Middle frontal gyrus (tissue), 1 donor: ENCODE results near the gene PIK3R2.
"Not testable (repeated sequence)": the region's sequence is repeated elsewhere in the genome, so short reads cannot be mapped to it uniquely, and the experiment has no call there.

Experiments used
- DNase-seq: peaks from one replicate; pipeline ENCODE4 v3.0.0-alpha.2; 2015; ENCODE audit warnings: low spot score; ENCODE audit errors: extremely low spot score

Gene PIK3R2

DNA sequence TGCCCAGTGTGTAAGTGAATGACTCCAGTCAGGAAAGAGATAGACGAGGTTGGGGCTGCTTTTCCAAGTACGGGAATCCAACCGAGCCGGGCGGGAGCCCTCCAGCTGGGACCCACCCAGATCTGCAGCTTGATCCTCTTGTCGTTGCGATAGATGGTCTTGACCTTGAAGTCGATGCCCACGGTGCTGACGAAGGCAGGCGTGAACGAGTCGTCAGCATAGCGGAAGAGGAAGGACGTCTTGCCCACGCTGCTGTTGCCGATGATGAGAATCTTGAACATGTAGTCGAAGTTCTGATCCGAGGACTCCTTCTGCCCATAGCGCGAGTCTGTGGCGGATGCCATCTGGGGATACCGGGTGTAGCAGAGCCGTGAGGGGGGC, 49.4 kb downstream of the PIK3R2 start:
- DNase-seq: no peak

DNA sequence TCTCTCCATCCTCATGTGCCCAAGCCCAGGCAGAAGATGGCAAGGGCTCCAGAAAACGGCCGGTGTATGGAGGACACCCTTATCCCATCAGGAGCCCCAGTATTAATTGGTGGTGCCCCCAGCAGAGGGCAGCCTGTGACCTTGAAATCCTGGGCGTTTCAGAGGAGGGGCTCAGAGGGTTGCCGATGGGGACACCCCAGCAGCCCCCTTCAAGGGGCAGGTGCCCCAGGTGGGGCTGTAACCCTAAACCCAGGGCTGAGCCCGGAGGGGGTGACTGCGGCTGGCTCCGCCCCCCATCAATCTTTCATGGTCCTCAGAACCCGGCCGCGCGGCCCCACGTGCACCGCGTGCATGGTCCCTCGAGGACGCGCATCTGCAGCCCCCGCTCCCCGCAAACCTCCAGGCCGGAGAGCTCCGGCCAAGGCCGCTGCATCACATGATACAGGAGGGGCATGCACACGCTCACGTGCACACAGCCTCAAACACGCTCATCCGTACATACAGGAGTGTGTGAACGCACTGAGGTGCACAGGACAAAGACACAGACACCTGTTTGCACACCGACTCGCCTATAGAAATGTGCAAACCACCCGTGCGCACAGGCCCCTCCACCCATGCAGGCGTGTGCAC, 49.9 kb downstream of the PIK3R2 start:
- no peak for DNase-seq

DNA sequence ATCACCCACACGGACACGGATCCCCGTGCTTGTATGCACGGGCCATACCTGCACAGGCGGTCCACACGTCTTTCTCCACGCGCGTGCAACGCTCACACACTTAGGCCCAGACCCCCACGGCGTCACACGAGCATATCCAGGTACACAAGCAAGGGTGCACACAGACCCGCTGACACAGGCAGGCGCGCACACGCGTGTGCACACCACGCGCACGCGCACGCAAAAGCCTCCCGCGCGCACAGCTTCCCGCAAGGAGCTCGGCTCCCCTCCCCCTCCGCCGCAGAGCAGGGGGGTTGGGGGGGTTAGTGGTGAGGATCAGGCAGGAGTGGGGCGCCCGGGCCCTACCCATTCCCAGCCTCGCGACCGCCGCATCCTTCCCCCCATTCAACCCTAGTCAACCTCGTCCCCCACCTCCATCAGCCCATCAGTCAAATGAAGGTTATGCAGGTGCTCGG, 50.5 kb downstream of the PIK3R2 start:
- peak; percentile 13 for DNase-seq

DNA sequence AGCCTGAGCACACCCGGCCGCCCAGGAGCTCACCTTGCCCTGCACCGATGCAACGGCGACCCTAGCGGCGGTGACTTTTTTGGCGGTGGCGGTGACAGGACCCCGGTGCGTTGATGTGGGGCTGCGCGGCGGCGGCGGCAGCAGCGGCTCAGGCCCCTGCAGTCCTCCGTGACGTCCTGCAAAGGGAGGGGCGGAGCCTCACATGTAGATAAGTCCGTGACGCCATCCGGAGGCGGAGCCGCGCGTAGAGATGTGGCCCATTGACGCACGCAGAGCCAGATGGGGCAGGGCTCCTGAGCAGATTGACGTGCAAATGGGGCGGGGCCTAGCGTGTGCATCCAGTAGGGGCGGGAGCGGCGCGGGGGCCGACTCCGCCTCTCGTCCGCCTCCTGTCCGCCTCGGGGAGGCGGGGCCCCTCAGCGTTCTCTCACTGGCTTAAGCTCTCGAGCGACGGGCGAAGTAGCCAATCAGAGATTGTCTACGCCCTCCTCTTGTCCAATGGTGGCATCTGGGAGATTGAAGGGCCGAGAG, 51.0 kb downstream of the PIK3R2 start, which contains the start of gene RAB3A:
RAB3A (minus strand) TSS at position 180 of the 531 bp plus-strand sequence. CDS start 1,302 bp downstream, outside the sequence.
- peak; percentile 100 for DNase-seq

DNA sequence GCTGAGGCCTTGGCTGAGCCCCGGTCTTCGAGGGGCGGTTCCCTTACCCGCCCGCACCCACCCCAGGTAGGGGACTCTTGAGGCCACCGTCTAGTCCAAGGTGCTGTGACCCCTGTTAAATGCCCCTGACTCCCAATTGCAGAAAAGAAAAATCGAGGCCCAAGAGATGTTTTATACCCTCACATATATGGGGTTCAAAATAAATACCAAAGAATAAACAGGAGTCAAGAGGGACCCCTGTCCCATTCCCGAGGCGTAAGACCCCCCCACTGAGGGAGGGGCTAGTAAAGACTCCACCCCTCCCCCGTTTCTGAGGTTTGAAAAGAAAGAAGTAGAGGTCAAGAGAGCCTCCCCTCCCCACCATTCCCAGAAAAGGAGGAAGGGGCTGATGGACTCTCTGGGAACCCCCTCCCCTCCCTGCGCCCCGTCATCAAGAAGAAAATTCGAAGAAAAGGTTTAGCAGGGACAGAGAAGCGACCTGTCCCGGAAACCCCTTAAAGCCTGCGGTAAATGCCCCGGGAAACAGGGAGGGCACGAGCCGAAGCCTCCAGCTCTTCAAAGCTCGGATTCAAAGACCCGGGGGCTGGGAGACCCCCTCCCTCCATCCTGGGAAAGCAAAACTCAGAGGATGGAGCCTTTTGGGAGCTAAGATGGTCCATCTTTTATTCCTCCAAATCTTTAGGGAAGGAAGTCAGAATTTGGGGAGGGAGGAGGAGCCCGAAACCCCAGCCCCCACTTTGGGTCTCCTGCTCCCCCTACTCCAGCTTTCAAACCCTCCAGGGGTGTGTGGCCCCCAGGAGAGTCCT, 51.6 kb downstream of the PIK3R2 start:
- DNase-seq: no peak

DNA sequence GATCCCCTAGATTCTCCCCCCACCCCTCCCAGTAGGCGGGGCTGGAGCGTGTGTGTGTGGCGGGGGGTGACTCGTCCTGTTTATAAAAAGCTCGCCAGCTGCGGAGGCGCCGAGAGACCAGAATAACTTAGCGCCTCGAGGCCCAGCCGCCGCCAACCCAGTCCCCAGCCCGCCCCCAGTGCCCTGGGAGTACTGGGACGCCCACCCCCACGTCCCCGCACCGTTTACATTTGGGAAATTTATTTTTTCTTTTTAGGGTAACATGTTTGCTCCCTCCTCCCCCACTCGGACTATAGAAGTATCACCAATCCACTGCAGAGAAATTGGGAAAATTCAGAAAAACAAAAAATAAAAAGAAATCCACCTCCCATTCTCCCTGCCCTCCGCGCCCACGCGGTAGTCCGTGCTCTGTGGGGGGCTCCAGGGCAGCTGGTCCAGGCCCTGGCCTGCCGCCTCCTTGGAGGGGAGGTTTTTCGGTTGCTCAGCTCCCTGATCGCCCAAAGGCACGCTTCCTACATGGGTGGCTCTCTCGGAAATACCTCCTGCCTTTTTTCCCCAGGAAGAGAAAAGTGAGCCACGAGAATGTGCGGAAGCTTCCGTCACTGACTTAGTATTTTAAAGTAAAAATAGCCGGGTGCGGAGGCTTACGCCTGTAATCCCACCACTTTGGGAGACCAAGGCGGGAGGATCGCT, 52.4 kb downstream of the PIK3R2 start:
- peak; percentile 43 for DNase-seq

DNA sequence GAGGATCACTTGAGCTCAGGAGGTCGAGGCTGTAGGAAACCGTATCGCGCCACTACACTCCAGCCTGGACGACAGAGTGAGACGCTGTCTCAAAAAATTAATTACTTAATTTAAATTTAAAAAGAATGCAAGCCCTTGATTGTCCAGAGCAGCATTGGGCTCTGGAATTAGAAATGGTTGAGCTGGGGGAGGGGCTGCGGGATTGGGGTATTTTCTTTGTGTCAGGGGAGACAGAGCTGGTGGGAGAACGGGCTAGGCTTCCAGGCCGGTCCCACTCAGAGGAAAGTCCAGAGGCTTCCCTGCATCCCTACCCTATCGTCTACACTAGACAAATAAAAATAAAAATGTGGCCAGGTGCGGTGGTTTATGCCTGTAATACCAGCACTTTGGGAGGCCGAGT, 53.1 kb downstream of the PIK3R2 start:
- no peak for DNase-seq

DNA sequence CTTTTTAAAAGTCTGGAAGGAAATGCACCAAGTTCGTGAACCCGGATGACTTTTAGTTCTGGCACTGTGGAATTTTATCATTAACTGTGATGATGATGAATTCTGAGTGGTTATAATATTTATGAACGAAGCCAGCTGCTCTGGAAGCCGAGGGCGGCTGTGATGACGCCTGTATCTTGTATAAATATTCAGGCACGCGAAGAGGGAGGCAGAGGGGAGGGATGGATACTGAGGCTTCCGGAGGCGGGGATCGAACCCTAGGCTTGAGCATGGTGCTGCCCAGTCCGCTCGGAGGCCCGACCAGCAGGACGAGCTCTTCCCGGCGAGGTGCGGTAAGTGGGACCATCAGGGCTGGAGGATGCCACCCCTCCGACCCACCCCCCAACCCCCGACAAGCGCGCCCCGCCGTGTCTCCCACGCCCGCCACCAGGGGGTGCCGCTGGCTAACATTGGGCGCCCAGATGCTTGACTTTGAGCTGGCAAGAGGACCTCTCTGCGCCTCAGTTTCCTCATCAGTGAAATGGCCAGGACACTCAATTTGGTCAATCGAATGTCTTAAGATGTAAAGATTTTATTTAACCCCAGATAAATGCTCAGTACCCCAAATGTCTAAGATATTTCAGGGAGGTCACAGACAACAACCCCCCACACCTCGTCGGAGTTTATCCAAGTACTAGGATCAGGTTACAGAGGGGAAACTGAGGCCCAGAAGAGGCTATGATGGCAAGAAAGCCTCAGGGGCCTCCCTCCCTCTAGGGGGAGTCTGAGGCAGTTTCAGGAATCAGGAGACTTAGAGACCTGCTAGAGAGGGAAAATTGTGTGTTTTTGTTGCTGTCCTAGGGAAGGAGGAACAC, 55.4 kb downstream of the PIK3R2 start:
- no peak for DNase-seq

DNA sequence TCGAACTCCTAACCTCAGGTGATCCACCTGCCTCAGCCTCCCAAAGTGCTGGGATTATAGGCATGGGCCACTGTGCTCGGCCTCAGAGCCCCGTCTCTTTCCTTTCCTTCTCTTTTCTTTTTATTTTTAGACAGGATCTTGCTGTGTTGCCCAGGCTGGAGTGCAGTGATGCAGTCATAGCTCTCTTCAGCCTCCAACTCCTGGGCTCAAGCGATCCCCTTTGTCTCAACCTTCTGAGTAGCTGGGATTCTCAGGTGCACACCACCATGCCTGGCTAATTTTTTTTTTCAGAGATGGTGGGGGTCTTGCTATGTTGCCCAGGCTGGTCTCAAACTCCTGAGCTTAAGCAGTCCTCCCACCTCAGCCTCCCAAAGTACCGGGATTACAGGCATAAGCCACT, 56.9 kb downstream of the PIK3R2 start:
- DNase-seq: not testable (repeated sequence)

DNA sequence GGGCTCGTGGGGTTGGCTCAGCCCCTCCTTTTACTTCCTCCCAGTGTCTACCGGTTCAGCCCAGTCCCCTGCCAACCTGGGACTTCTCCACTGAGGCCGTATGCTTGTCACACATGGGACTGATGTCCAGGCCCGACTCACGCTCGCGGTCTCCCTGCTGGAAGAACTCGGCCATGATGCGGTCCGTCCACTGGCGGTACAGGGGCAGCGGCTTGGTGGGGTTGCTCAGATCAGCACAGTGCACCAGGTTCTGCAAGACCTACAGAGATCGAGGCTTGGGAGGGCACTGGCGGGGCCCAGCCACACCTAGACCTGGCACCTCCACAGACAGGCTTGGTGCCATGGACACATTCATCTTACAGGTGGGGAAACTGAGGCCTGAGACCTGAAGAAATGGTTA, 58.7 kb downstream of the PIK3R2 start:
- DNase-seq: no peak

DNA sequence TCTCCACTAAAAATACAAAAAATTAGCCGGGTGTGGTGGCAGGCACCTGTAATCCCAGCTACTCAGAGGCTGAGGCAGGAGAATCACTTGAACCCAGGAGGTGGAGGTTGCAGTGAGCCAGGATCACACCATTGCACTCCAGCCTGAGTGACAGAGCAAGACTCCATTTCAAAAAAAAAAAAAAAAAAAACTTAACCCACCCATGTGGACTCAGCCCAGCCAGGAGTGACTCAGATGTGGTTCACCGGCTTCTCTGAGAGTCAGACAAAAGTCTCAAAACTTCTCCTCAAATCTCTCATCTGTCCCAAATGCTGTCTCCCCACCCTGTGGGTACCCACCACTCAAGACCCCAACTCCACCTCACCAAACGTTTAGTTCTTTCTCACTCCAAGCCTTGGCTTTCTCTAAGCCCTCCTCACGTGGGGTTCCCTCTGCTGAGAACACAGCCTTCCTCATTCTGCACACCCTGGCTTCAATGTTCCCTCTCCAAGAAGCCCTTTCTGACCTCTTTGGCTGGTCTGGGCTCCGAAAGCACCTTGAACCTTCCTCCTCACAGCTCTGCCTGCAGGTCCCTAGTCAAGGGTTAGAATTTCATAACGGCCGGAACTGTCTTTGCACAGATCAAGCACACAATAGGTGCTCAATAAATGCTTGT, 61.9 kb downstream of the PIK3R2 start:
- no peak for DNase-seq

DNA sequence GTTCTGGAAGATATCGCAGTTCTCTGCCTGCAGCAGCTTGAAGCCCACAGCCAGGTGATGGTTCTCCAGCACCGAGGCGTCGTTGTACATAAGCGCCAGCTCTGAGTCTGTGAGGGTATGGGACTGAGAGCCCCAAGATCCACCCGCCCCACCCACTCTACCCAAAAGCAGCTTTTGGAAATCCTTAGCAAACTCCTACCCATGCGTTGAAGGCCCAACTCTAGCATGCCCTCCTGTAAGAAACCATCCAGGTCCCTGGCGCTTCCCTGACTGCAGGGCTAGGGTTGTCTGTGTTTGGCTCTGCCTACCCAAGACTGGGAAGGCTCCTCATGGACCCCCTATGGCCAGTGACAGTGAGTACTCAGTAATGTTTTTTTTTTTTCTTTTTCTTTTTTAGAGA, 63.8 kb downstream of the PIK3R2 start:
- DNase-seq: no peak

DNA sequence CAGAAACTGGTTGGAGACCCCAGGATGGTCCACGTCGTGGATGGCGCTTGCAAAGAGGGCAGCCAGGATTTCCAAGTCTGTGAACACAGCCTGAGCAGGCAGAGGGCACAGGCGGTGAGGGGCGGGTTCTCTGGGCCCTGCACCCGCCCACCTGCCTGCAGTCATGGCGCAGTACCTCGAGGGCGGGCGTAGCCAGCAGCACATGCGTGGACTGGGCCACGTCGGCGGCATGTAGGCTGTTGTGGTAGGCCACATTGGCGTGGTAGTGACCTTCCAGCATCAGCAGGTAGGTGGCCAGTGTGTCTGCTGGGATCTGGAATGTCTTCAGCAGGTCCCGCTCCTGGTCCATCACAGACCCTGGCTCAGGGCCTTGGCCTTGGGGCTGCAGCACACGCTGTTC, 65.2 kb downstream of the PIK3R2 start:
- no peak for DNase-seq

DNA sequence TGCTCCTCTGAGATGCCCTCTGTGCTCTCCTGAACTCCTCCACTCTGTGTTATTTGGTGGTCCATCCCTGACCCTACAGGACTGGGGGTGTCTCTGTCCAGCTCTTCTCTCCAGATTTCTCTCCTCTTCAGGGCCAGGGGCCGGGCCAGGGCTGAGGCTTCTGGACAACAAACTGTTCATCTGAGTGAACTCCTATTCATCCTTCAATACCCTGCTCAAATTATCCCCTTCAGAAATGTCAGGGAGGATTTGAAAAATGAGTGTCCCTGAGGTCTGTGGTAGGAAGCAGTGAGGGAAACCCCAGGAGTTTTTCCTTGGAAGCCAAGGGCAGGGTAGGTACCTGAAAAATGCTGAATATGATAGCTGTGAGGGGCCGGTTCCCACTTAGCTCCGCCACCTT, 65.6 kb downstream of the PIK3R2 start:
- DNase-seq: no peak
